ENCODE data around the gene HPCAL1. TPM values are rescaled to one million over a fixed set of nuclear protein-coding genes. Genes with fewer than 3 reads are reported as not detected.

The HPCAL1 gene
- total and polyA plus RNA-seq, 2 of the 8 experiments (the other 6 are each of a cell fraction or from before 2014, with no cell fraction given) = 5.8 to 8.6 TPM

GRCh38 chr2:10400978-10401951 lies 98.6 kb downstream of the HPCAL1 start:
- no peak overlapping the region for H3K56ac ChIP-seq (replicated peaks; ENCODE audit: insufficient read length, low read depth, low read length)
- ChIA-PET POLR2A (ENCODE audit: partially characterized antibody) (no interaction called here), CTCF (ENCODE audit: partially characterized antibody) (interaction anchor here (1.1 to 1.2 kb wide), 2 partner anchors 16 to 17 kb away, joined by 3 read pairs; no protein-coding TSS in a partner anchor)
- no peaks in the 10 kb centered on the region for H3K79me2 ChIP-seq (ENCODE audit: control insufficient read depth in 1 of 2, insufficient read depth in 2 of 2, low read length in 2 of 2)
- H3K9ac ChIP-seq (replicated peaks in 1 of 4; ENCODE audit: extremely low read depth in 1 of 4, low read depth in 3 of 4, low read length in 3 of 4) = no peak overlapping the region
- no peak overlapping the region for H3K4ac ChIP-seq (replicated peaks; ENCODE audit: insufficient read length, low read depth, low read length)
- H3K4me2 ChIP-seq (ENCODE audit: insufficient read depth in 1 of 2, low read depth in 2 of 2, low read length in 2 of 2) = no peak overlapping the region
- H3K18ac ChIP-seq (ENCODE audit: extremely low read depth, low read length) = no peak overlapping the region
- no peak overlapping the region; the same call in 1 of the 2 replicates for H2BK5ac ChIP-seq (ENCODE audit: low read depth, low read length)
- H3K4me1 ChIP-seq (replicated peaks in 1 of 4; ENCODE audit: control insufficient read depth in 3 of 4, insufficient read depth in 4 of 4, low read length in 3 of 4) = no peaks in the 10 kb centered on the region; a peak in 1 of 7 replicates
- no peaks in the 10 kb centered on the region; the same call in none of the 2 replicates for H3K79me1 ChIP-seq (ENCODE audit: low read depth, low read length)
- no peaks in the 10 kb centered on the region for H4K20me1 ChIP-seq (replicated peaks in 1 of 2; ENCODE audit: control insufficient read depth in 1 of 2, insufficient read depth in 2 of 2, low read length in 2 of 2)
- no peak overlapping the region for H4K5ac ChIP-seq (ENCODE audit: insufficient read length, low read depth, low read length)
- H3K9me3 ChIP-seq (ENCODE audit: insufficient read depth in 2 of 2, low read depth in 1 of 2, low read length in 1 of 2) = no peaks in the 10 kb centered on the region
- H3K23ac ChIP-seq (ENCODE audit: insufficient read length) = no peak overlapping the region
- no peak for FAIRE-seq
- no peak overlapping the region for H2AFZ ChIP-seq (ENCODE audit: low read length)
- 91% methylated on average over 20 of the region's 21 CpGs; no CpG with 5 or more reads in 1 of the 2 experiments for WGBS, 2 experiments (ENCODE audit: extremely low coverage in 1 of 2, insufficient coverage in 1 of 2, insufficient read length in 1 of 2, insufficient replicate concordance in 2 of 2, low coverage in 1 of 2, low lambda C conversion rate in 2 of 2, missing lambda C conversion rate in 1 of 2)
- no peak overlapping the region for H2BK20ac ChIP-seq (ENCODE audit: low read length)
- no peak overlapping the region for H2BK12ac ChIP-seq (ENCODE audit: low read depth, low read length)
- H4K8ac ChIP-seq (ENCODE audit: extremely low read depth, insufficient read depth, low read length) = peak overlapping the region; percentile 23; the same call in 1 of the 2 replicates
- H3K27ac ChIP-seq (ENCODE audit: low read depth, low read length) = no peak overlapping the region
- no peaks in the 10 kb centered on the region for H3K36me3 ChIP-seq (ENCODE audit: control insufficient read depth in 2 of 4, insufficient read depth in 4 of 4, low read length in 3 of 4)
- H3K27me3 ChIP-seq (replicated peaks in 1 of 4; ENCODE audit: control insufficient read depth in 3 of 4, extremely low read depth in 1 of 4, insufficient read depth in 3 of 4, low read length in 3 of 4) = no peaks in the 10 kb centered on the region
- H3K4me3 ChIP-seq (ENCODE audit: extremely low read depth in 1 of 4, insufficient read depth in 2 of 4, low read depth in 3 of 4, low read length in 4 of 4) = no peak overlapping the region
- H2AK5ac ChIP-seq (ENCODE audit: low read depth, low read length) = no peak overlapping the region
- H2BK120ac ChIP-seq (replicated peaks; ENCODE audit: low read depth, low read length) = no peak overlapping the region
- no peak overlapping the region for H4K91ac ChIP-seq (replicated peaks; ENCODE audit: insufficient read length, low read length)
- DNase-seq (ENCODE audit: low read depth in 1 of 2, low spot score in 2 of 2) = no peak
- H3K23me2 ChIP-seq (ENCODE audit: low read depth, low read length) = peaks cover 4% of the 10 kb centered on the region; the same call in 1 of the 2 replicates
- H3K14ac ChIP-seq (ENCODE audit: insufficient read length) = no peak overlapping the region
- no peak overlapping the region for H2BK15ac ChIP-seq (ENCODE audit: low read length)
- TF ChIP-seq KDM4A (IDR thresholded peaks at IDR 0.05; ENCODE audit: low read depth, low read length, severe bottlenecking) (no peak), CHD2 (IDR thresholded peaks at IDR 0.05; ENCODE audit: low read length) (no peak), SP1 (IDR thresholded peaks at IDR 0.05; ENCODE audit: low read depth, low read length) (no peak), RFX5 (IDR thresholded peaks at IDR 0.05; ENCODE audit: borderline replicate concordance, low read depth, low read length) (no peak), FOSL1 (IDR thresholded peaks at IDR 0.05; ENCODE audit: insufficient read depth, low read depth, low read length) (no peak), ZNF274 (IDR thresholded peaks at IDR 0.05; ENCODE audit: borderline replicate concordance, extremely low read depth, low read length) (no peak), CHD1 (IDR thresholded peaks at IDR 0.05; ENCODE audit: low read depth, low read length) (no peak), SP2 (IDR thresholded peaks at IDR 0.05; ENCODE audit: low read length) (no peak), TBP (IDR thresholded peaks at IDR 0.05; ENCODE audit: low read depth, low read length) (no peak), SIN3A (conservative IDR thresholded peaks at IDR 0.05 in 1 of 2, IDR thresholded peaks at IDR 0.05 in 1 of 2; ENCODE audit: low read depth in 1 of 2, low read length in 2 of 2) (no peak), RAD21 (IDR thresholded peaks at IDR 0.05 in 1 of 2, conservative IDR thresholded peaks at IDR 0.05 in 1 of 2; ENCODE audit: low read depth in 2 of 2, low read length in 2 of 2) (no peak), KDM5A (IDR thresholded peaks at IDR 0.05; ENCODE audit: low read length) (no peak)
